ENCODE results near the gene G0S2. TPM values are rescaled to one million over a fixed set of nuclear protein-coding genes. Genes with fewer than 3 reads are reported as not detected.
"Not testable (repeated sequence)": the region's sequence is repeated elsewhere in the genome, so short reads cannot be mapped to it uniquely, and the experiment has no call there.

Gene G0S2
- polyA plus RNA-seq, 6 donors from 2014 or later, result 1.4 to 4.7 TPM; not detected in 4

DNA sequence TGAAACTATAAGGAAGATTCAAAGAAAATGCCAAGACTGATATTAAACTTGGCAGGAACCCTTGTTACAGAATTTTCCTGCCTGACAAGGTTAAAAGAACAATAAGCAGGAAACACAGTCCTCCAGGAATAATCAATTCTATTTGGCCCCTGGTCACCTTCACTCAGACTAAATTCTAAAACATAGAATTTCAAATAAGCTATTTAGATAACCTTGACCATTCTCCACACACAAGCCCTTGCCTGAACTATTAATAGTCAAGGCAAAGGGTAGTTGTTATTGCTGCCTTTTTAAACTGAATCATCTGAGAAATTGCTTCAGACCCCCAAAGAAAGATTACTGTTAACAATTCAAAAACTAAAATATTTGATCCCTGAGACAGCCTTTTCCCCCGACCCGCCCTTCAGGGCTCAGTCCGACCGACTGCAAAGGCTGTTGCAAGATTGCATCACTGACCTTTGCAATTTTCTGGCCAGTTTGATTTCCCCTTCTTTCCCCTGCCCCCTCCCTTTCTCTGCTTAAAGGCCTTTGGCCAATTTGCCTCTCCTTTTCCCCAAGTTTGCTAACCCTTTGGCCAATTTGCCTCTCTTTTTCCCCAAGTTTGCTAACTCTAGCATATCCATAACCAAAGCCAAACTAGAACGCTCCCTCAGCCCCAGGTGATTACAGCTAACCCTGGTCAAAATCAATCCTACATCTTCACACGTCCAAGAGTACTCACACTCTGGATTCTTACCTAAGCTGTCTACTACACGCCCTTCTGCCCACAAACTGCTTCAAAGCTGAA, 1.4 kb upstream of the G0S2 start:
- Mint-ChIP-seq H3K27ac (peak overlapping the region in 4 of 6 donors; percentile 1 to 95 (median 70)), H3K36me3 (no peaks in the 10 kb centered on the region), H3K4me3 (peak overlapping the region in 1 of 8 donors; percentile 36), H3K9me3 (peaks cover 0 to 5% (median 0%) of the 10 kb centered on the region in 7 donors), H3K27me3 (peaks cover 59 to 77% (median 66%) of the 10 kb centered on the region in 3 donors), H3K4me1 (peaks cover 21 to 36% (median 34%) of the 10 kb centered on the region in 3 donors)
- ATAC-seq (ENCODE audit: low read depth in 2 of 2) (no peak), DNase-seq (no peak)

- Mint-ChIP-seq H3K27ac (peak overlapping the region in 1 of 6 donors; percentile 33), H3K4me1 (peaks cover 21 to 36% (median 34%) of the 10 kb centered on the region in 3 donors), H3K4me3 (peak overlapping the region in 5 of 8 donors; percentile 41 to 80 (median 57)), H3K9me3 (peaks cover 0 to 7% (median 3%) of the 10 kb centered on the region in 7 donors), H3K36me3 (no peaks in the 10 kb centered on the region), H3K27me3 (peaks cover 69 to 87% (median 84%) of the 10 kb centered on the region in 3 donors)
- DNase-seq (no peak), ATAC-seq (ENCODE audit: low read depth in 2 of 2) (no peak)
Measured at GRCh38 chr1:209675565-209676154, 448 bp downstream of the G0S2 start.

DNA sequence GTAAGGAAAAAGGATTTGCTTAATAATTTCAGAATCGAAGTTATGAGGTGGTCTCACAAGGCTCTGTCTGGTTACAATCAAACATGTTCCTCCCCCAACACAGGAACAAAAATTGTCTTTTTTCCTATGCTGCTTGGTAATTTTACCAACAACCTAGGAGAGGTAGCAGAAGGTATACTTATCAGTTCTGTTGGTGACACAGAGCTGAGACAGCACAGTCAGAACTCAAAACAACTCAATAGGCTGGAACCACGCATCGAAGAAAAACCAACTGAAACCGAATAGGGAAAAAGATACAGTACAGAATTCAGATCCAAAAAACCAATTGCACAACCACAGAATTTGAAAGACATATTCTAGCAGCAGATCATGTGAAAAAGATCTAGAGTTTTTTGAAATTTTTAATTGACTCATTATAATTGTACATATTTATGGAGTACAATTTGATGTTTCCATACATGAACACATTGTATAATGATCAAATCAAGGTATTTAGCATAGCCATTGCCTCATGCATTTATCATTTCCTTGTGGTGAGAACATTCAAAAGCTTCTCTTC, 3.8 kb downstream of the G0S2 start:
- Mint-ChIP-seq H3K36me3 (no peaks in the 10 kb centered on the region), H3K27me3 (peaks cover 69 to 80% (median 77%) of the 10 kb centered on the region in 3 donors), H3K4me1 (peaks cover 15 to 25% (median 24%) of the 10 kb centered on the region in 3 donors), H3K27ac (no peak overlapping the region), H3K4me3 (no peak overlapping the region), H3K9me3 (peaks cover 0 to 7% (median 0%) of the 10 kb centered on the region in 7 donors)
- no peak for ATAC-seq (ENCODE audit: low read depth in 2 of 2)
- no peak for DNase-seq

GRCh38 chr1:209685821-209686220, 10.6 kb downstream of the G0S2 start:
- H3K27ac Mint-ChIP-seq, result peak overlapping the region in 1 of 6 donors; percentile 18
- DNase-seq (no peak), ATAC-seq (ENCODE audit: low read depth in 2 of 2) (no peak)
- H3K4me1 Mint-ChIP-seq, result peaks cover 0 to 5% (median 3%) of the 10 kb centered on the region in 3 donors
- peaks cover 21 to 32% (median 22%) of the 10 kb centered on the region in 3 donors for H3K27me3 Mint-ChIP-seq
- H3K9me3 Mint-ChIP-seq, result no peaks in the 10 kb centered on the region
- H3K36me3 Mint-ChIP-seq, result no peaks in the 10 kb centered on the region
- no peak overlapping the region for H3K4me3 Mint-ChIP-seq

DNA sequence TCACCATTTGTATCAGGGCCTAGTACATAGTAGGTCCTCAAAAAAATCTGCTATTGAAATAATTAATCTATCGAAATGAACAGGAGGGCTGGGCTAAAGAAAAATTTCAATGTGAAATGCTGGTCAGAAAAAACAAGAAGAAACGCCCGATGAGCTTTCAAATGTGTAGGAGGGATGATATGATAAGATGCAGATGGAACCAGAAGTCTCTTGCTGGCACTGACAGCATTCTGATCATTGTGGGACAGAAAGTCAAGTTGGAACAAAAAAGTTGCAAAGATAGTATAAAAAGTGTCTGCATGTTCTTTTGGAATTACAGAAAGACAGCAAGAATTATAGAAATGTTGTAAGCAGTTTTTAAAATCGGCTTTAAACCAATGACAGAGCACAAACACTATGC, 11.1 kb downstream of the G0S2 start:
- Mint-ChIP-seq H3K4me1 (peaks cover 0 to 5% (median 3%) of the 10 kb centered on the region in 3 donors), H3K9me3 (no peaks in the 10 kb centered on the region), H3K27ac (no peak overlapping the region)

GRCh38 chr1:209688746-209689234, 13.6 kb downstream of the G0S2 start:
- Mint-ChIP-seq H3K4me1 (peaks cover 3 to 10% (median 7%) of the 10 kb centered on the region in 3 donors), H3K9me3 (no peaks in the 10 kb centered on the region), H3K27me3 (peaks cover 5 to 20% (median 17%) of the 10 kb centered on the region in 3 donors), H3K36me3 (no peaks in the 10 kb centered on the region), H3K27ac (no peak overlapping the region), H3K4me3 (no peak overlapping the region)
- DNase-seq (no peak), ATAC-seq (ENCODE audit: low read depth in 2 of 2) (no peak)

More for the DNA sequence above, 11.1 kb downstream of the G0S2 start:
- Mint-ChIP-seq H3K27me3 (peaks cover 16 to 27% (median 17%) of the 10 kb centered on the region in 3 donors), H3K4me3 (no peak overlapping the region), H3K36me3 (no peaks in the 10 kb centered on the region)
- no peak for DNase-seq
- no peak for ATAC-seq (ENCODE audit: low read depth in 2 of 2)

DNA sequence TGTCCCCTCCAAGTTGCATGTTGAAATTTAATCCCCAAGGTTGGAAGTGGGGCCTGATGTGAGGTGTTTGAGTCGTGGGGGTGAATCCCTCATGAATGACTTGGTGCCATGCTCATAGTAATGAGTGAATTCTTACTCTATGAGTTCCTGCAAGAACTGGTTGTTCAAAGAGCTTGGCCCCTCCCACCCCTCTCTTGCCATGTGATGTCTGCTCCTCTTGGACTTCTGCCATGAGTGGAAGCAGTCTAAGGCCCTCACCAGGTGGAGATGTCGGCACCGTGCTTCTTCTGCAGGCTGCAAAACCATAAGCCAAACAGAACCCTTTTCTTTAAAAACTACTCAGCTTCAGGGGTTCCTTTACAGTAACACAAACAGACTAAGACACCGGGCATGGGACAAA, 14.3 kb downstream of the G0S2 start:
- peaks cover 3 to 10% (median 8%) of the 10 kb centered on the region in 3 donors for H3K4me1 Mint-ChIP-seq
- DNase-seq (no peak), ATAC-seq (ENCODE audit: low read depth in 2 of 2) (no peak)
- H3K27ac Mint-ChIP-seq, result no peak overlapping the region
- no peak overlapping the region for H3K4me3 Mint-ChIP-seq
- H3K27me3 Mint-ChIP-seq, result peaks cover 7 to 27% (median 24%) of the 10 kb centered on the region in 3 donors
- no peaks in the 10 kb centered on the region for H3K36me3 Mint-ChIP-seq
- H3K9me3 Mint-ChIP-seq, result no peaks in the 10 kb centered on the region

DNA sequence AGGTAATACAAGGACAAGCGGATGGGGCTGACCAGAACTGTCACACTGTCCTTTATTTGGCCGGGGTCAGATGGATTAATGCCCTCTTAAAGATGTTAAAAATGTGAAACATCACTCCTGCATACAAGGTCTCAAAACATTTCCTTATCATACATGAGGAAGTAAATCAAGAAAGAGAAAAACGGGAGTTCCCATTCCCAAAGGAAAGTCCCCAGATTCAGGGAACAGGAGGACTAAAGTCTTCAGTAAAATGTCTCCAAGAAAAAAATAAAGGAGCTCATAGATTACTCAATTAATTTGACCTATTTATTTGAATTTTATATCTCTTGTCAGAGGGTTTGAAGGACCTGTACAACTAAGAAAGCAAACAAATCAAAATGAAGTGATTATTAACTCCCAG, 16.0 kb downstream of the G0S2 start:
- Mint-ChIP-seq H3K4me1 (peaks cover 0 to 8% (median 5%) of the 10 kb centered on the region in 3 donors), H3K27ac (no peak overlapping the region)

DNA sequence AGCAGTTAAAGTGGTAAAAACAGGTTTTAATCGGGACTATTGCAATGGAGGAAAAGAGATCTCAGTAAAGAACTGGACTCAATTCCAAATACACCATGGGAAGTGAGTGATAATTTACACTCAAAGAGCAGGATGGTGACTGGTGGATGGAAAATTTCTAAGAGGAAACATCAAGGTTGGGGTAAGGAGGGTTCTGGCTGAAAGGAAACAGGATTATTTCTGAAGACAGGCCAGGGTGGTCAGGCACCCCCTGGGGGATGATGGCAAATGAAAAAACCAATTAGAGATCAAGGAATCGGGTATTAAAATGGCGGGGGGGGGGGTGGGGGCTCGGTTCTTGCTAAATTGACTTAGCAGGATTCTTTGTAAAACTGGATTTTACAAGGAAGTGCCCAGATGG, 17.1 kb downstream of the G0S2 start:
- Mint-ChIP-seq H3K4me1 (peaks cover 0 to 8% (median 5%) of the 10 kb centered on the region in 3 donors), H3K9me3 (no peaks in the 10 kb centered on the region), H3K4me3 (peak overlapping the region in 1 of 8 donors; percentile 16), H3K36me3 (no peaks in the 10 kb centered on the region), H3K27ac (no peak overlapping the region), H3K27me3 (peaks cover 21 to 50% (median 24%) of the 10 kb centered on the region in 3 donors)
- ATAC-seq (ENCODE audit: low read depth in 2 of 2) (no peak), DNase-seq (no peak)

More for the DNA sequence above, 16.0 kb downstream of the G0S2 start:
- Mint-ChIP-seq H3K36me3 (no peaks in the 10 kb centered on the region), H3K9me3 (no peaks in the 10 kb centered on the region), H3K27me3 (peaks cover 18 to 39% (median 18%) of the 10 kb centered on the region in 3 donors), H3K4me3 (no peak overlapping the region)
- no peak for ATAC-seq (ENCODE audit: low read depth in 2 of 2)
- DNase-seq, result no peak

DNA sequence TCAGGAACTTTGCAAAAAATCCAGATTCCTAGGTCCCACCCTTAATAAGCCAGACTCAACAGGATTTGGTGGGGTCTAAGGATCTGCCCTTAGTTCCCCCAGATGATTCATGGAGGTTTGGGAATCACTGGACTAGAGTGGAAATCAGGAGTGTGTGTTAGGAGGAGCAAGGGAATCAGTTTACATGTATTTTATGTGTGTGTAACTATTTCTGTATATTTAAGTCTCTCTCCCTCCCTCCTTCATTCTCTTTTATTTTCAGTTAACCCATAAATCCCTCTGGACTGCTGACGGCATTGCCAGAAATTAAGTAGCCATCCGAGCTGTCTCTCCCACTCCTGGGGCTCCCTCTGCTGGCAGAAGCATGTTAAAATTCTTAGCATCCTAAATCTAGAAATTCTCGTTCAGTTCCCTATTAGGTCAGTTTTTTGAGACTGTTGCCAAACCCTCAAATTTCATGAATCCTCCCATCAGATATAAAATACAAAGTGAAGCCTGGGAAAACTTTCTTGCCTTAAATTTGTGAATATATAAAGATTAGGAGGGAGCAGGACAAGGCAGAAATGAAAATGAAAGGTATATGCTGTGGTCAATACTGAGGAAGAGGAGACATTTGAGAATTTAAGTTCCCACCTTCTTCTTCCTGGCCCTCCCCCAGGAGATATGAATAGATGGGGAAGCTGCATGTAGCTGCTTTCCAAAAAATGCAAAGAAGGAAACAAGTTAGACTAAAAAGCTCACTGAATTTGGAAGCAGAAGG, 17.7 kb downstream of the G0S2 start:
- ATAC-seq (ENCODE audit: low read depth in 2 of 2) (no peak), DNase-seq (peak; percentile 29)
- Mint-ChIP-seq H3K4me3 (no peak overlapping the region), H3K27me3 (peaks cover 21 to 53% (median 26%) of the 10 kb centered on the region in 3 donors), H3K9me3 (no peaks in the 10 kb centered on the region), H3K27ac (peak overlapping the region in 2 of 6 donors; percentile 57), H3K4me1 (peaks cover 0 to 8% (median 5%) of the 10 kb centered on the region in 3 donors), H3K36me3 (no peaks in the 10 kb centered on the region)

DNA sequence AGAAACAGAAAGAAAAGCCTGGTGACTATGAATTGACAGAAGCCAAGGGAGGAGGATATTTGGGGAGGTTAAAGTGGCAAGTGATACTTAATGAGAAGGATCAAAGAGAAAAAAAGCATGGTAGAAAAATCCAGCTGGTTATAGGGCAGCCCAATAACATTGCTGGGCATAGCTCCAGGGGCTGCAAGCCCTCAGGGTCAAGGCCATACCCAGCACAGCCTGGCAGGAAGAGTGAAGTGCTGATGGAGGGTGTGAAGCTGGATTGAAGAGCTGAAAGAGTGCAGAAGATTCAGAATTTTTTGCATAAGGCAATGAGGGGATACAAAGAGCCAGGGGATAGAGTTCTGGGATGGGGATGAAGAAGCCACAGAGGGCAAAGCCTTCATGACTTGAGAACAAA, 21.5 kb downstream of the G0S2 start:
- Mint-ChIP-seq H3K36me3 (no peaks in the 10 kb centered on the region), H3K4me1 (peaks cover 0 to 8% (median 5%) of the 10 kb centered on the region in 3 donors), H3K27me3 (peaks cover 37 to 61% (median 42%) of the 10 kb centered on the region in 3 donors), H3K4me3 (no peak overlapping the region), H3K9me3 (peaks cover 0 to 2% (median 0%) of the 10 kb centered on the region in 7 donors), H3K27ac (no peak overlapping the region)
- DNase-seq (no peak), ATAC-seq (ENCODE audit: low read depth in 2 of 2) (no peak)

- H3K9me3 Mint-ChIP-seq, result peaks cover 0 to 2% (median 0%) of the 10 kb centered on the region in 7 donors
- peaks cover 0 to 8% (median 5%) of the 10 kb centered on the region in 3 donors for H3K4me1 Mint-ChIP-seq
- peaks cover 37 to 65% (median 44%) of the 10 kb centered on the region in 3 donors for H3K27me3 Mint-ChIP-seq
- no peak overlapping the region for H3K27ac Mint-ChIP-seq
- H3K36me3 Mint-ChIP-seq, result no peaks in the 10 kb centered on the region
- no peak overlapping the region for H3K4me3 Mint-ChIP-seq
- DNase-seq (no peak), ATAC-seq (ENCODE audit: low read depth in 2 of 2) (no peak)
Measured at GRCh38 chr1:209697126-209697525, 21.9 kb downstream of the G0S2 start.

DNA sequence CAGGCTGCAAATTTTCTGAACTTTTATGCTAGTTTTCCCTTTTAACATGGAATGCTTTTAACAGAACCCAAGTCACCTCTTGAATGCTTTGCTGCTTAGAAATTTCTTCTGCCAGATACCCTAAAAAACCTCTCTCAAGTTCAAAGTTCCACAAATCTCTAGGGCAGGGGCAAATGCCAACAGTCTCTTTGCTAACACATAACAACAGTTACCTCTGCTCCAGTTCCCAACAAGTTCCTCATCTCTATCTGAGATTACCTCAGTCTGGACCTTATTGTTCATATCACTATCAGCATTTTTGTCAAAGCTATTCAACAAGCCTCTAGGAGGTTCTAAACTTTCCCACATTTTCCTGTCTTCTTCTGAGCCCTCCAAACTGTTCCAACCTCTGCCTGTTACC, 25.5 kb downstream of the G0S2 start:
- DNase-seq; H3K36me3 Mint-ChIP-seq; H3K4me1 Mint-ChIP-seq; H3K9me3 Mint-ChIP-seq; H3K4me3 Mint-ChIP-seq; ATAC-seq (ENCODE audit: low read depth in 2 of 2): not testable (repeated sequence)
- peaks cover 33 to 54% (median 37%) of the 10 kb centered on the region in 3 donors for H3K27me3 Mint-ChIP-seq
- peak overlapping the region in 1 of 6 donors; percentile 25 for H3K27ac Mint-ChIP-seq
